Measurements from ENCODE around the gene DAP. TPM values are rescaled to one million over a fixed set of nuclear protein-coding genes. Genes with fewer than 3 reads are reported as not detected.

The DAP gene
- total RNA-seq, 1 experiment from 2014 or later = 77.6 TPM

GRCh38 chr5:10699987-10700386 is 61.0 kb downstream of the DAP start:
- H3K4me1 Mint-ChIP-seq (ENCODE audit: low read depth, unreplicated experiment) = peaks cover 8% of the 10 kb centered on the region
- peaks cover 12% of the 10 kb centered on the region; the same call in 1 of the 2 replicates for H3K4me1 ChIP-seq
- H3K27ac Mint-ChIP-seq (ENCODE audit: unreplicated experiment) = no peak overlapping the region
- H3K36me3 Mint-ChIP-seq (ENCODE audit: insufficient read depth, unreplicated experiment) = peaks cover 12% of the 10 kb centered on the region
- H3K9me3 ChIP-seq = no peaks in the 10 kb centered on the region
- H3K4me3 Mint-ChIP-seq (ENCODE audit: unreplicated experiment) = no peak overlapping the region
- ChIA-PET CTCF (no interaction called here), POLR2A (no interaction called here)
- no peaks in the 10 kb centered on the region for H3K27me3 Mint-ChIP-seq (ENCODE audit: insufficient read depth, unreplicated experiment)
- no TSS peak for BruUV-seq (replicated peaks)
- TF ChIP-seq, protein P1, sequence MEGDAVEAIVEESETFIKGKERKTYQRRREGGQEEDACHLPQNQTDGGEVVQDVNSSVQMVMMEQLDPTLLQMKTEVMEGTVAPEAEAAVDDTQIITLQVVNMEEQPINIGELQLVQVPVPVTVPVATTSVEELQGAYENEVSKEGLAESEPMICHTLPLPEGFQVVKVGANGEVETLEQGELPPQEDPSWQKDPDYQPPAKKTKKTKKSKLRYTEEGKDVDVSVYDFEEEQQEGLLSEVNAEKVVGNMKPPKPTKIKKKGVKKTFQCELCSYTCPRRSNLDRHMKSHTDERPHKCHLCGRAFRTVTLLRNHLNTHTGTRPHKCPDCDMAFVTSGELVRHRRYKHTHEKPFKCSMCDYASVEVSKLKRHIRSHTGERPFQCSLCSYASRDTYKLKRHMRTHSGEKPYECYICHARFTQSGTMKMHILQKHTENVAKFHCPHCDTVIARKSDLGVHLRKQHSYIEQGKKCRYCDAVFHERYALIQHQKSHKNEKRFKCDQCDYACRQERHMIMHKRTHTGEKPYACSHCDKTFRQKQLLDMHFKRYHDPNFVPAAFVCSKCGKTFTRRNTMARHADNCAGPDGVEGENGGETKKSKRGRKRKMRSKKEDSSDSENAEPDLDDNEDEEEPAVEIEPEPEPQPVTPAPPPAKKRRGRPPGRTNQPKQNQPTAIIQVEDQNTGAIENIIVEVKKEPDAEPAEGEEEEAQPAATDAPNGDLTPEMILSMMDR (IDR thresholded peaks at IDR 0.05; ENCODE audit: insufficient read depth in 1 of 2, low read depth in 1 of 2, low read length in 1 of 2, severe bottlenecking in 1 of 2, unreplicated experiment in 1 of 2) = no peak
- no peak overlapping the region for H3K4me3 ChIP-seq (ENCODE audit: low read depth, low read length)
- H3K9me3 Mint-ChIP-seq (ENCODE audit: unreplicated experiment) = no peaks in the 10 kb centered on the region
- intact Hi-C loops (cut with micrococcal nuclease; ENCODE audit: unreplicated experiment) = loop anchor here (5.0 to 10.0 kb wide), 3 partner anchors 62 to 482 kb away; partner anchors contain the start of gene DAP
- H3K27me3 ChIP-seq (replicated peaks; ENCODE audit: control insufficient read depth, insufficient read depth, low read length) = no peaks in the 10 kb centered on the region
- no peak for DNase-seq
- no peaks in the 10 kb centered on the region for H3K36me3 ChIP-seq (ENCODE audit: control insufficient read depth, insufficient read depth, low read length)

DNA sequence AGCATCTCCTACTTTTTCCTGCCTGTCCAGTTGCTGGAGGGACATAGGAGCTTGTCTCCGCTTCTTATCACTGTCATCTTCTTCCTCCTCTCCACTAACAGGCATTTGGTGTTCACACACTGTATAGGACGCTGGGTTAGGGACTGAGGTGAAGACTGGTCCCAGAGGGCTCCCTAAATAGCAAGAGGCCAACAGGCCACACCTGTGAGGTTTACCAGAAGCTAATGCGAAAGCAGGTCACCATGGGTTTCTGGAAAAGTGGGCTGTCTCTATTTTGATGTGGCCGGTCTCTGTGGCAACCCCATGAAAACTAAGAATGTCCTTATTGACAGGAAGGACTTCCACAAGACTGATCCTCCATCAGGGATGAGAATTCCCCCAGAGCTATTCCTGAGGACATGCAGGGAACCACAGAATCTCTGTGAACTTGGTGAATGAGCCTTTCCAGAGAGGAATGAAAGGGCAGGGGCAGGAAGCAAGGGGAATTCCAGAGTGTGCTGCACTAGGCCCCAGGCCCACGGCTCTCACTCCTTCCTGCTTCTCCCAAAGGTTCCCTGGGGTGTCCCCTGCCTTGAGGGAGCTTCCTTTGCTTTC is 61.7 kb downstream of the DAP start:
- Histone ChIP-seq H3K27me3 (replicated peaks; ENCODE audit: control insufficient read depth, insufficient read depth, low read length) (no peaks in the 10 kb centered on the region), H3K4me3 (ENCODE audit: low read depth, low read length) (no peak overlapping the region), H3K36me3 (ENCODE audit: control insufficient read depth, insufficient read depth, low read length) (no peaks in the 10 kb centered on the region), H3K9me3 (no peaks in the 10 kb centered on the region), H3K4me1 (peaks cover 12% of the 10 kb centered on the region; the same call in 1 of the 2 replicates)
- Mint-ChIP-seq H3K27ac (ENCODE audit: unreplicated experiment) (no peak overlapping the region), H3K27me3 (ENCODE audit: insufficient read depth, unreplicated experiment) (no peaks in the 10 kb centered on the region), H3K4me3 (ENCODE audit: unreplicated experiment) (no peak overlapping the region), H3K4me1 (ENCODE audit: low read depth, unreplicated experiment) (peaks cover 8% of the 10 kb centered on the region), H3K9me3 (ENCODE audit: unreplicated experiment) (no peaks in the 10 kb centered on the region), H3K36me3 (ENCODE audit: insufficient read depth, unreplicated experiment) (peaks cover 12% of the 10 kb centered on the region)
- no TSS peak for BruUV-seq (replicated peaks)
- TF ChIP-seq, protein P1 (IDR thresholded peaks at IDR 0.05; ENCODE audit: insufficient read depth in 1 of 2, low read depth in 1 of 2, low read length in 1 of 2, severe bottlenecking in 1 of 2, unreplicated experiment in 1 of 2) = no peak
- intact Hi-C loops (cut with micrococcal nuclease; ENCODE audit: unreplicated experiment) = loop anchor here (5.0 kb wide), 1 partner anchor 483 kb away; no protein-coding TSS in a partner anchor
- ChIA-PET POLR2A (no interaction called here), CTCF (no interaction called here)
- no peak for DNase-seq

DNA sequence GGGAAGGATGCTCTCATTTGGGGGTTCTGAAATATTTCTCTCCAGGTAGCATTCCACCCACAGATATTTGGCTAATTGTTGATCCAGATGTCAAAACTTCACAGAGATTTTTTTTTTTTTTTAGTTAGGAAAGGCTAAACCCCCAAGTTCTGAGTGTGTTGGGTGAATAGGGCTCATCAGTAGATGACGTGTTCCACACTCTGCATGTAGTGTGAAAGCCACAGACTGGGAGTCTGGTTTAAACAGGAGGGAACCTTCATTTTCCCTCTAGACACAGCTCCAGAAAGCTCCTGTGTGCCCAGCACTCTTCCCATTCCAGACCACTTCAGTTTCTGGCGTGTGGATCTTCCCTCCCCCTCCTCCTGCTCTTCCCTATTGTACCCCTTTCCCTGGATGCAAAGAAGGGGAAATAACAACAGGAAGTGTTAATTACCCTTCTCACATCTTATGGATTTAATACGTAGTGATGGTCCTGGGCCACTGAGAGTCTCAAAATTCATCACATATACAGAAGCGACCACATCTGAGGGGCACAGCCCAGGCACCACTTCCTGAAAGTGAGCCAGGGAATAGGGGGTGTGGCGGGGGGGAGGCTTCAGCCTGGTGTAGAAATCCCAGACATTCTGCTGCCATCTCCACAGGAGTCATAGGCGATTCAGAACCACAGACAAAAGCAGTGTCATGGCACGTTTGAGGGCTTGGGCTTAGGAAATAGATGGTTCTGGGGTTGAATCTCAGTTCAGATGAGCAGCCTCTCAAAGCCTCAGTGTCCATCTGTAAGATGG is 65.1 kb downstream of the DAP start:
- H3K27me3 Mint-ChIP-seq (ENCODE audit: insufficient read depth, unreplicated experiment) = no peaks in the 10 kb centered on the region
- ChIA-PET POLR2A (no interaction called here), CTCF (interaction anchor here (1.0 kb wide), 1 partner anchor 414 kb away, joined by 3 read pairs; no protein-coding TSS in a partner anchor)
- no peaks in the 10 kb centered on the region for H3K9me3 ChIP-seq
- H3K4me3 ChIP-seq (ENCODE audit: low read depth, low read length) = no peak overlapping the region
- no peaks in the 10 kb centered on the region for H3K9me3 Mint-ChIP-seq (ENCODE audit: unreplicated experiment)
- TF ChIP-seq, protein P1 (IDR thresholded peaks at IDR 0.05; ENCODE audit: insufficient read depth in 1 of 2, low read depth in 1 of 2, low read length in 1 of 2, severe bottlenecking in 1 of 2, unreplicated experiment in 1 of 2) = no peak
- H3K4me1 ChIP-seq = peaks cover 16% of the 10 kb centered on the region; the same call in 1 of the 2 replicates
- DNase-seq = no peak
- no peak overlapping the region for H3K27ac Mint-ChIP-seq (ENCODE audit: unreplicated experiment)
- no peaks in the 10 kb centered on the region for H3K27me3 ChIP-seq (replicated peaks; ENCODE audit: control insufficient read depth, insufficient read depth, low read length)
- H3K36me3 Mint-ChIP-seq (ENCODE audit: insufficient read depth, unreplicated experiment) = peaks cover 12% of the 10 kb centered on the region
- no TSS peak for BruUV-seq (replicated peaks)
- H3K4me1 Mint-ChIP-seq (ENCODE audit: low read depth, unreplicated experiment) = peaks cover 9% of the 10 kb centered on the region
- H3K4me3 Mint-ChIP-seq (ENCODE audit: unreplicated experiment) = no peak overlapping the region
- no peaks in the 10 kb centered on the region for H3K36me3 ChIP-seq (ENCODE audit: control insufficient read depth, insufficient read depth, low read length)
- intact Hi-C loops (cut with micrococcal nuclease; ENCODE audit: unreplicated experiment) = loop anchor here (1.0 to 5.0 kb wide), 3 partner anchors 106 to 486 kb away; no protein-coding TSS in a partner anchor

Measured in Caco-2 (cell line).